Activated CD8-positive, alpha-beta T cell treated with anti-CD3 and anti-CD28 coated beads, Interleukin-2, amount 10 ng/mL, durations not matched to agents 7 days and 5 days (primary cell): ENCODE measurements around the gene KLHL42. TPM values are rescaled to one million over a fixed set of nuclear protein-coding genes. Genes with fewer than 3 reads are reported as not detected.

Experiments used
- ATAC-seq: fragments of 150-1000 bp; cut with Tn5 transposase; one replicate; pipeline ENCODE4 v1.10.0; 2021; ENCODE audit warnings: moderate library complexity
- CTCF ChIA-PET: fragments of 350-600 bp; sonication (Branson Sonifier 250); formaldehyde crosslinking; loops from one replicate; lab custom pipeline; 2021; ENCODE audit warnings: antibody characterized with exemption; lab: Charles Lee
- POLR2A ChIA-PET: fragments of 350-600 bp; sonication (Branson Sonifier 250); formaldehyde crosslinking; loops from one replicate; lab custom pipeline; 2021; ENCODE audit warnings: antibody characterized with exemption; lab: Charles Lee
- DNase-seq: peaks from one replicate; pipeline ENCODE4 v3.0.0-alpha.2; 2020
- H3K27ac Mint-ChIP-seq: one replicate; pipeline ENCODE4 v1.8.0; 2021; ENCODE audit warnings: mild to moderate bottlenecking, mixed read lengths
- H3K27me3 Mint-ChIP-seq: one replicate; pipeline ENCODE4 v1.8.0; 2021; ENCODE audit warnings: low read depth, mixed read lengths
- H3K36me3 Mint-ChIP-seq: one replicate; pipeline ENCODE4 v1.8.0; 2021; ENCODE audit warnings: low read depth, mixed read lengths
- H3K4me1 Mint-ChIP-seq: one replicate; pipeline ENCODE4 v1.8.0; 2021; ENCODE audit warnings: low read depth, mixed read lengths
- H3K4me3 Mint-ChIP-seq: one replicate; pipeline ENCODE4 v1.8.0; 2021; ENCODE audit warnings: mild to moderate bottlenecking, mixed read lengths
- H3K9me3 Mint-ChIP-seq: one replicate; pipeline ENCODE4 v1.8.0; 2022; ENCODE audit warnings: mixed read lengths; ENCODE audit not compliant: insufficient read depth
- total RNA-seq, 2 experiments: library from RNA; stranded (reverse); gene quantifications; one replicate each; pipeline ENCODE4 v1.2.3, GENCODE V29; 2021

Gene KLHL42
- total RNA-seq, 2 experiments from 2014 or later: 15.9 to 16.9 TPM

DNA sequence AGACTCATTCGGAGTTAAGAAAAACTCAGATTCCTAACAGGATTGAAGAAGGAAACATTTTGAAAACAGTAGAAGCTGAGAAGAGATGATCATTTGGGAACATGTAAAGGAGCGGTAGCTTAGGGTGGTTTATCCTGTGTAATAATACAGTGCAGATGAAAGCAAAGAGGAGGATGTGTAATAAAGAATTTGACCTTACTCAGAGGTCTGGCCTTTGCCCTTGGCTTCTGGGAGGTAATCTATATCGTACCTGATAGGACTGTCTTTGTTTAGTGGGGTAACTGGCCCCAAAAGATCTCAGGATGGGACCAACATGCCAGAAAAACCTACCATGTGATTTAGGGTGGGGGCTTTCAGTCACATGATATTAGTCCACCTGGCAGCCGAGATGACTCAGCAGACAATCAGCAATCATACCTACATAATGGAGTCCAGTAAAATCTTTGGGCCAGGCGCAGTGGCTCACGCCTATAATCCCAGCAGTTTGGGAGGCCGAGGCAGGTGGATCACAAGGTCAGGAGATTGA lies 23.3 kb upstream of the KLHL42 start:
- Mint-ChIP-seq H3K36me3 (peaks cover 24% of the 10 kb centered on the region), H3K27ac (no peak overlapping the region), H3K4me1 (peaks cover 3% of the 10 kb centered on the region), H3K4me3 (no peak overlapping the region), H3K9me3 (no peaks in the 10 kb centered on the region), H3K27me3 (no peaks in the 10 kb centered on the region)
- ChIA-PET POLR2A (no interaction called here), CTCF (interaction anchor here (0.6 to 2.2 kb wide), 4 partner anchors 14 to 1105 kb away, joined by 3 to 6 read pairs (median 3); no protein-coding TSS in a partner anchor)
- no peak for ATAC-seq
- DNase-seq: no peak

DNA sequence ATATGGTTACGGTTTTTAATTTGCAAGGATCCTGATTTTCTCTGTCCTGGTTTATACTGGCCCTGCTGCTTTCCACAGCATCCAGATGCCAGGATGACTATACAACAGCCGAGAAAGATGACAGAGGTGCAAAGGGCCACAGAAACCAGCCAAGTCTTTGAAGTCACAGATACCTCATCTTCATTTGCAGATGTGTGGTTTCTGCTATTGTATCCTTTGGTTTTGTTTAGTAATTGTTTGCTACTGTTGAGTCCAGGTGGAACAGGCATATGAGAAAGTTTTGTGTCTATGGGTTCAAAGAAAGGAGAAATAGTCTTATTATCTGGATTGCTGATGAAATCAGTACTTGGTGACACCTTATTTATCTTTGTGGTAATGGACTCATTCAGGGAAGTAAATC lies 17.3 kb upstream of the KLHL42 start:
- peak; percentile 64 for ATAC-seq
- Mint-ChIP-seq H3K9me3 (no peaks in the 10 kb centered on the region), H3K4me1 (peaks cover 19% of the 10 kb centered on the region), H3K27ac (no peak overlapping the region), H3K4me3 (no peak overlapping the region), H3K27me3 (no peaks in the 10 kb centered on the region), H3K36me3 (no peaks in the 10 kb centered on the region)
- DNase-seq: peak; percentile 38
- POLR2A ChIA-PET: no interaction called here
- CTCF ChIA-PET: interaction anchor here (1.0 kb wide), 1 partner anchor 59 kb away, joined by 4 read pairs; no protein-coding TSS in a partner anchor

DNA sequence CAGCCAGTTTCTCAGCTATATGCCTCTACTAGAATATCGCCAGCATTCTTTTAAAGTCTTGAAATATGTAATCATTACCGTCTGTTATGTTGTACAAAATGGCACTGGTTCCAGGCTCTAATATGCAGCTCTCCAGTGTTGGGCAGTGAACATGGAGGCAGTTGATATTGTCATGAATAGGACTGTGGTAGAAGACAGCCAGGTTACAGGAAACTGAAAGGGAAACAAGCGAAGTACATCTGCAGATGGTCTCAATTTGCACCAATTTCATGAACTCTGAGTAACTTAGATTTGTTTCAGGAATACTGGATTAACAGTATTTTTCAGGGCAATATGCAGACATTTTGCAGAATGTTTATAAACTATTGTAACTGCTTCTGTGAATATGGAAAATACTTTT lies 13.4 kb upstream of the KLHL42 start:
- Mint-ChIP-seq H3K27me3 (no peaks in the 10 kb centered on the region), H3K27ac (no peak overlapping the region), H3K36me3 (no peaks in the 10 kb centered on the region), H3K9me3 (no peaks in the 10 kb centered on the region), H3K4me1 (peaks cover 22% of the 10 kb centered on the region), H3K4me3 (no peak overlapping the region)
- POLR2A ChIA-PET: no interaction called here
- ATAC-seq: no peak
- no peak for DNase-seq
- CTCF ChIA-PET: interaction anchor here (1.1 to 1.2 kb wide), 2 partner anchors 11 to 27 kb away, joined by 3 read pairs; no protein-coding TSS in a partner anchor

DNA sequence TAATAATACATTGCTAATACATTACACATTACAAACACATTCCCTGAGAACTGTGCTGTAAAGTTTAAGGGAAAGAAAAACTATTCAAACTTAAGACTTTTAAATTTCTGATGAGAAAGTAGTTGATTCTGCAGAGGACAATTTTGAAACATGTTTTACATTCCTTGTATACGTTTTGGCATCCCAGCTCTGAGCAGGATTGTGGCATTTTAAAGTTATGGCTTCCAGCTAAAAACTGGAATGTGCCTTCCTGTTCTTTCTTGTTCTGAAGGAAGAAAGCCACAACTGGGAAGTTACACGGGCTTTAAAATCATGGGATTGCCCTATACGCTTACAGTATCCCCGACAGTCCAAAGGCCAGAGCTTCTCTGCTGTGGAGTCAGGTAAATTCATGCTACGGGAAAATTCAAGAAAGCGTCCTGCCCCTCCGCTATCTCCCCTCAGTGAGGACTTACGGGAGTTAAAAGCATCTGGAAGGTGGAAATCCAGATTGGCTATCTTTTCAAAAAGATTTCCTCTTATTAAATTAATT lies 10.8 kb upstream of the KLHL42 start:
- DNase-seq (no peak), ATAC-seq (no peak)
- H3K27me3 Mint-ChIP-seq: peaks cover 2% of the 10 kb centered on the region
- H3K9me3 Mint-ChIP-seq: no peaks in the 10 kb centered on the region
- no peak overlapping the region for H3K4me3 Mint-ChIP-seq
- no peaks in the 10 kb centered on the region for H3K36me3 Mint-ChIP-seq
- H3K4me1 Mint-ChIP-seq: peaks cover 13% of the 10 kb centered on the region
- no peak overlapping the region for H3K27ac Mint-ChIP-seq
- POLR2A ChIA-PET: interaction anchor here (1.2 kb wide), 1 partner anchor 10 kb away, joined by 5 read pairs; no protein-coding TSS in a partner anchor
- CTCF ChIA-PET: no interaction called here

DNA sequence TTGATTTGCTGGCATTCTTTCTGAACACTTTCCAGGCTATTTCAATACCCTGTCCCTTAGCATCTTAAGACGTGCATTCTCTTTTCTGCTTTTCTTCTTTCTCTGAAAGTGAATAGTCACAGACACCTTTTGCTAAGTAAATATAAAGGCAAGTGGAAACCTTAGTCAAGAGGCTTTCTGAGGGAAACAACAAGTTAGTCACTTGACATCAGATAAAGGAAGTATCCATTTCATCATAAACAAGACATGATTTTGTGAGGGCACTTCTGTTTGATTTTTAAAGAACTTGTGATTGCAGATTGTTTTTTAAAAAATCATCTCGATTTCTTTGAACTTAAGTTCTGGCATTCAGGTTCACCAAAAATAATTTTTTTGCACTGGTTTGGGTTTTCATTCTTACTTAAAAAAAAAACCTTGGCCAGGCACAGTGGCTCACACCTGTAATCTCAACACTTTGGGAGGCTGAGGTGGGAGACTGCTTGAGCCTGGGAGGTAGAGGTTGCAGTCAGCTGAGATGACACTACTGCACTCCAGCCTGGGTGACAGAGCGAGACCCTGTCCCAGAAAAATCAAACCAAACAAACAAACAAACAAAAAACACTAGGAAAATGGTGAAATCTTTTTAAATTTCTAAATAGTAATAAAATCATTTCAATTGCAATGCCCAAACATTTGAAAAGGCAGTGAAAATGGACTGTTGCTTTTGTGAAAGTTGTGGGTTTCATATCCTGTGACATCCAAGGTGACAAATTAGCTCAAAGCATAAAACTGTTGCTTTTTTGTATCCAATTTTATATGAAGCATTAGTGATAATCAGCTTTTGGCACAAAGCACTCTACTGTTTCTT lies 8.3 kb upstream of the KLHL42 start:
- H3K36me3 Mint-ChIP-seq: no peaks in the 10 kb centered on the region
- POLR2A ChIA-PET: no interaction called here
- peaks cover 2% of the 10 kb centered on the region for H3K27me3 Mint-ChIP-seq
- H3K27ac Mint-ChIP-seq: no peak overlapping the region
- no peak for DNase-seq
- H3K4me3 Mint-ChIP-seq: no peak overlapping the region
- CTCF ChIA-PET: interaction anchor here (1.0 to 2.5 kb wide), 3 partner anchors 8 to 50 kb away, joined by 3 to 11 read pairs (median 5); partner anchors contain the start of genes KLHL42 and MANSC4
- H3K4me1 Mint-ChIP-seq: peaks cover 10% of the 10 kb centered on the region
- no peak for ATAC-seq
- no peaks in the 10 kb centered on the region for H3K9me3 Mint-ChIP-seq

DNA sequence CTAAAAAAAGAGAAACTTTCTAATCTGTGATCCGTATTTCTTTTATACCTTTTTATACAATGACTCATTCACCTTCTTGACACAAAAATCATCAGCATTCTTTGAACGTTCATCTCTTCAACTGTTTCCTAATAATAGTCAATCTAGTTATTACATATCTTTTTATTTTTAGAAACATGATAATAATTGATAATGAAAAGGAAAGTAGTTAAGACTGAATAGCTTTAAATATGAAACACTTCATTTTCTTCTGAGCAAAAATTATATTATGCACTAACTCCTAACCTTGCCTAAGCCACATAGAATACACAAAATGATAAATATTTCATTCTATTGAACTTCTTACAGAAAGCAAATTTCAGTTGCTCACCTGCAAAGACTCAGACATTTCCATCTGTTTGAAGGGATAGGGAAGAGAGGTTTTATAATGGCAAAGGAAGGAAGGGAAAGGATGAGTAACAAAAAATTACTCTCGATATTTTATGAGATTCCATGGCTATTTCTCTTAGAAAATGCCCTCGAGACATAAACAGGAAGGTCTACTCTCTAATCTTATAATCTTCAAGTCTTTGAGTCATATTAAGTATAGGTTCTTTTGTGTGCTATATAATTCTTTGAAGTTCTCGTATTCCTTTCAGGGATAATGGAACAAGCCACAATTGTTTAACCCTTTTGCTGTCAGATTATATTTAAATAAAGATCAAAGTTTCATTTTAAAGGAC lies 7.5 kb upstream of the KLHL42 start:
- ChIA-PET POLR2A (no interaction called here), CTCF (interaction anchor here (1.0 to 2.5 kb wide), 2 partner anchors 7 to 49 kb away, joined by 5 to 11 read pairs; partner anchors contain the start of genes KLHL42 and MANSC4)
- ATAC-seq (no peak), DNase-seq (no peak)
- peaks cover 10% of the 10 kb centered on the region for H3K4me1 Mint-ChIP-seq
- H3K36me3 Mint-ChIP-seq: no peaks in the 10 kb centered on the region
- peaks cover 5% of the 10 kb centered on the region for H3K27me3 Mint-ChIP-seq
- no peak overlapping the region for H3K4me3 Mint-ChIP-seq
- no peaks in the 10 kb centered on the region for H3K9me3 Mint-ChIP-seq
- H3K27ac Mint-ChIP-seq: no peak overlapping the region

DNA sequence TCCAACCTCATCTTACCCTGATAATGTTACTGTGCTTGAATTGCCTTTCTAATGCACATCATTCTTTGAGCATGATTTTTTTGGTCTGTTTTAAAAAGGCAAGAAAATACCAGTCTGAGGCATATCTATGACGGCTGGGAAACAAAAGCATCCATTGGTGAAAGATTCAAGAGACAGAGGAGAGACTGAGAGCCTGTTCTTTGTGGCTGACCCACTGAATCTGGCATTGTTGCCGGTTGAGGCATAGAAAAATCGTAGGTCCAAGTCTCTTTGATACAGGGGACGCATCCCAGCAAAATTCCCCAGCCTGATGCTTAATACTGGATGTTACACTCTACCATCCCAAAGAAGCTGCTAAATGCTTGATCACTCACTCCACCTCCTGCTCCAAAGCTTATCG lies 2.9 kb upstream of the KLHL42 start:
- no peak overlapping the region for H3K27ac Mint-ChIP-seq
- DNase-seq: no peak
- no peak overlapping the region for H3K4me3 Mint-ChIP-seq
- ATAC-seq: no peak
- H3K4me1 Mint-ChIP-seq: peaks cover 22% of the 10 kb centered on the region
- H3K27me3 Mint-ChIP-seq: peaks cover 9% of the 10 kb centered on the region
- no peaks in the 10 kb centered on the region for H3K9me3 Mint-ChIP-seq
- CTCF ChIA-PET: interaction anchor here (1.6 kb wide), 1 partner anchor 43 kb away, joined by 5 read pairs; no protein-coding TSS in a partner anchor
- POLR2A ChIA-PET: no interaction called here
- H3K36me3 Mint-ChIP-seq: peaks cover 10% of the 10 kb centered on the region

DNA sequence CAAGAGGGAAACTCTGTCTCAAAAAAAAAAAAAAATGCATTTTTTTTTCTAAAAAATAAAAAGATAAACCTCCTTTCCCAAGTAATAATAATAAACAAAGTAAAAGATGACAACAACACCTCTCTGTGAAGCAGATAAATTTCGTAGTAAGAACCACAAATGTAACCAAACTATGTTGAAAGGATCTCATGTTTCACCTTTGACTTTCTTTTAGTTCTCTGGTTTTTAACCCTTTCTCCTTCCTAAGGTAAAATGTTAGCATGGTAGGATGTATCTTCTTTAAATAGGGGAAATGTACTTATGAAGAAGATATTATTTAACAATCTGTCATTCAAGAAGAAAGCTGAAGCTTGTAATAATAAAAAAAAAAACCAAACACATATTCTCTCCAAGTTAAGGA lies 1.8 kb upstream of the KLHL42 start:
- Mint-ChIP-seq H3K9me3 (no peaks in the 10 kb centered on the region), H3K4me3 (no peak overlapping the region), H3K4me1 (peaks cover 28% of the 10 kb centered on the region), H3K27me3 (peaks cover 9% of the 10 kb centered on the region), H3K27ac (no peak overlapping the region), H3K36me3 (peaks cover 18% of the 10 kb centered on the region)
- POLR2A ChIA-PET: no interaction called here
- DNase-seq (no peak), ATAC-seq (no peak)
- CTCF ChIA-PET: interaction anchor here (2.9 kb wide), 1 partner anchor 43 kb away, joined by 24 read pairs; no protein-coding TSS in a partner anchor

DNA sequence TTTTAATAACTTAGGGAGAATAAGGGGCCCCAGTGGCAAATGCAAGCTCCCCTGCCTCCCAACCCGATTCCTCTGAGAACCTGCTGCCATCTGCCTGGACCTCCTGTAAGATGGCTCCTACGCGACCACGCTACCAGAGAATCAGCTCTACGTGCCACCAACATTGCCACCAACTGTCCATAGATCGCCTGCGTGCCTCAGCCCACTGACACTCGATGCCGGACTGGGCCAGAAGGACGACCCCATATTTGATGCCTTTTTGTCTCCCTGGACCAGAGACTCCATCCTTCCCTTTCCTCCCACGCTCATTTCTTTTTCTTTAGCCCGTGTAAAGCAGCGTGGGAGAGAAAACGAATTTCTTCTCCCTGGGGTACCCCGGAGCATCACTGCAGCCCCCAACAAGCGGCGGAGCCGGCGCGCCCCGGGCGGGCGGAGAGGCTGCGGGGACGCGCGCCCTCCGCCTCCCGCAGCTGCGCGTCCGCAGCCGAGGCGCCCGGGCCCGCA lies 565 bp upstream of the KLHL42 start:
- Mint-ChIP-seq H3K27me3 (peaks cover 7% of the 10 kb centered on the region), H3K4me3 (peak overlapping the region; percentile 81), H3K4me1 (peaks cover 30% of the 10 kb centered on the region), H3K36me3 (peaks cover 21% of the 10 kb centered on the region), H3K9me3 (no peaks in the 10 kb centered on the region), H3K27ac (peak overlapping the region; percentile 86)
- peak; percentile 22 for DNase-seq
- CTCF ChIA-PET: interaction anchor here (1.0 to 2.9 kb wide), 10 partner anchors 8 to 46 kb away, joined by 3 to 24 read pairs (median 4); no protein-coding TSS in a partner anchor
- peak; percentile 58 for ATAC-seq
- POLR2A ChIA-PET: interaction anchor here (0.7 to 1.8 kb wide), 4 partner anchors 10 to 42 kb away, joined by 3 to 10 read pairs (median 4); no protein-coding TSS in a partner anchor

DNA sequence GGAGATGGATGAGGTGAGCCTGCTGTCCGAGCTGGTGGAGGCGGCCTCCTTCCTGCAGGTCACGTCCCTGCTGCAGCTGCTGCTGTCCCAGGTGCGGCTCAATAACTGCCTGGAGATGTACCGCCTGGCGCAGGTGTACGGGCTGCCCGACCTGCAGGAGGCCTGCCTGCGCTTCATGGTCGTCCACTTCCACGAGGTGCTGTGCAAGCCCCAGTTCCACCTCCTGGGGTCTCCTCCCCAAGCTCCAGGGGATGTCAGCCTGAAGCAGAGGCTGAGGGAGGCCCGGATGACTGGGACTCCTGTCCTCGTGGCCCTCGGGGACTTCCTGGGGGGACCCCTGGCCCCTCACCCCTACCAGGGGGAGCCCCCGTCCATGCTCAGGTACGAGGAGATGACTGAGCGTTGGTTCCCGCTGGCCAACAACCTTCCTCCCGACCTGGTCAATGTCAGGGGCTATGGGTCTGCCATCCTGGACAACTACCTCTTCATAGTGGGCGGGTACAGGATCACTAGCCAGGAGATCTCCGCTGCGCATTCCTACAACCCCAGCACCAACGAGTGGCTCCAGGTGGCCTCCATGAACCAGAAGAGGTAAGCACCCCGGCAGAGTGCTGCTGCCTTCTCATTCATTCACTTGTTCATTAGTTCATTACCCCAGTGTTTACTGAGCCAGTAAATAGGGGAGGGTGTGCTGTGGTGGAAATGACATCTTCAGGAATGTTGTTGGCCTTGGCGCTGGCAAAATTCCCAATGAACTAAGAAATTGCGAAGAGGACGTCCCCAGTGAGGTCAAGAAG lies 777 bp downstream of the KLHL42 start:
- peak overlapping the region; percentile 83 for H3K27ac Mint-ChIP-seq
- POLR2A ChIA-PET: interaction anchor here (0.5 to 1.8 kb wide), 7 partner anchors 20 to 343 kb away, joined by 3 to 10 read pairs (median 3); no protein-coding TSS in a partner anchor
- peaks cover 38% of the 10 kb centered on the region for H3K4me1 Mint-ChIP-seq
- peak overlapping the region; percentile 81 for H3K4me3 Mint-ChIP-seq
- CTCF ChIA-PET: interaction anchor here (0.9 to 2.9 kb wide), 7 partner anchors 10 to 47 kb away, joined by 3 to 24 read pairs (median 4); no protein-coding TSS in a partner anchor
- peaks cover 26% of the 10 kb centered on the region for H3K36me3 Mint-ChIP-seq
- H3K9me3 Mint-ChIP-seq: no peaks in the 10 kb centered on the region
- peak; percentile 48 for DNase-seq
- H3K27me3 Mint-ChIP-seq: peaks cover 7% of the 10 kb centered on the region
- ATAC-seq: peak; percentile 48
